ENCODE measurements around the gene ATG7.

- TF ChIP-seq CTCF (IDR thresholded peaks at IDR 0.05), result no peak
- no peak for TF ChIP-seq MYC (IDR thresholded peaks at IDR 0.05; ENCODE audit: borderline replicate concordance, low read length)
- TF ChIP-seq RAD21 (conservative IDR thresholded peaks at IDR 0.05 in 1 of 2, IDR thresholded peaks at IDR 0.05 in 1 of 2), result no peak
- TF ChIP-seq TP53 (CRISPR knock-in tag; IDR thresholded peaks at IDR 0.05), result no peak
- TF ChIP-seq USF2 (IDR thresholded peaks at IDR 0.05), result no peak
- TF ChIP-seq RCOR1 (IDR thresholded peaks at IDR 0.05; ENCODE audit: low read depth, low read length), result no peak
- no peak for TF ChIP-seq EP300 (IDR thresholded peaks at IDR 0.05)
- no peak for TF ChIP-seq MAX (IDR thresholded peaks at IDR 0.05)
- no peak for TF ChIP-seq POLR2A (IDR thresholded peaks at IDR 0.05; ENCODE audit: low read length)
- no peak for TF ChIP-seq EHF (CRISPR knock-in tag; IDR thresholded peaks at IDR 0.05)
- TF ChIP-seq CHD4 (IDR thresholded peaks at IDR 0.05; ENCODE audit: borderline replicate concordance), result no peak
- no peak for TF ChIP-seq RARB (CRISPR knock-in tag; IDR thresholded peaks at IDR 0.05)
- no peak for TF ChIP-seq SMC3 (IDR thresholded peaks at IDR 0.05)
These were observed 161.9 kb downstream of the ATG7 start for GRCh38 chr3:11434017-11434526.

Measured in A549 (cell line).